Suprapubic skin (tissue), 4 donors: ENCODE measurements around the gene FLAD1.

ENCODE experiments used
- POLR2A ChIP-seq, 2 donors: fragments of 450-650 bp; IDR thresholded peaks; one replicate each; pipeline ENCODE4 v1.6.1; 2017; ENCODE audit warnings: antibody characterized with exemption in 2 of 2, mild to moderate bottlenecking in 2 of 2, moderate library complexity in 2 of 2
- POLR2AphosphoS5 ChIP-seq, 3 donors: sonication (generic); formaldehyde crosslinking; IDR thresholded peaks; one replicate each; pipeline ENCODE4 v1.6.1; 2017; ENCODE audit warnings: antibody characterized with exemption in 3 of 3
- TF ChIP-seq, protein P1 (sequence below), 2 donors: fragments of 200-600 bp in 1 of 2; fragments of 450-650 bp in 1 of 2; sonication (generic) in 1 of 2; IDR thresholded peaks; one replicate each; pipeline ENCODE4 v1.5.1; 2016 to 2019; ENCODE audit warnings: antibody characterized with exemption in 2 of 2, mild to moderate bottlenecking in 1 of 2, moderate library complexity in 1 of 2

GRCh38 chr1:155037043-155037442 lies 53.9 kb downstream of the FLAD1 start:
- TF ChIP-seq, protein P1, sequence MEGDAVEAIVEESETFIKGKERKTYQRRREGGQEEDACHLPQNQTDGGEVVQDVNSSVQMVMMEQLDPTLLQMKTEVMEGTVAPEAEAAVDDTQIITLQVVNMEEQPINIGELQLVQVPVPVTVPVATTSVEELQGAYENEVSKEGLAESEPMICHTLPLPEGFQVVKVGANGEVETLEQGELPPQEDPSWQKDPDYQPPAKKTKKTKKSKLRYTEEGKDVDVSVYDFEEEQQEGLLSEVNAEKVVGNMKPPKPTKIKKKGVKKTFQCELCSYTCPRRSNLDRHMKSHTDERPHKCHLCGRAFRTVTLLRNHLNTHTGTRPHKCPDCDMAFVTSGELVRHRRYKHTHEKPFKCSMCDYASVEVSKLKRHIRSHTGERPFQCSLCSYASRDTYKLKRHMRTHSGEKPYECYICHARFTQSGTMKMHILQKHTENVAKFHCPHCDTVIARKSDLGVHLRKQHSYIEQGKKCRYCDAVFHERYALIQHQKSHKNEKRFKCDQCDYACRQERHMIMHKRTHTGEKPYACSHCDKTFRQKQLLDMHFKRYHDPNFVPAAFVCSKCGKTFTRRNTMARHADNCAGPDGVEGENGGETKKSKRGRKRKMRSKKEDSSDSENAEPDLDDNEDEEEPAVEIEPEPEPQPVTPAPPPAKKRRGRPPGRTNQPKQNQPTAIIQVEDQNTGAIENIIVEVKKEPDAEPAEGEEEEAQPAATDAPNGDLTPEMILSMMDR (IDR thresholded peaks at IDR 0.05), result no peak
- TF ChIP-seq POLR2A (IDR thresholded peaks at IDR 0.05), result no peak
- TF ChIP-seq POLR2AphosphoS5 (IDR thresholded peaks at IDR 0.05), result no peak
